ENCODE data around the gene LIMK2. TPM values are rescaled to one million over a fixed set of nuclear protein-coding genes. Genes with fewer than 3 reads are reported as not detected.

The LIMK2 gene
- total RNA-seq, 2 donors from 2014 or later, result 88.0 to 109 TPM

DNA sequence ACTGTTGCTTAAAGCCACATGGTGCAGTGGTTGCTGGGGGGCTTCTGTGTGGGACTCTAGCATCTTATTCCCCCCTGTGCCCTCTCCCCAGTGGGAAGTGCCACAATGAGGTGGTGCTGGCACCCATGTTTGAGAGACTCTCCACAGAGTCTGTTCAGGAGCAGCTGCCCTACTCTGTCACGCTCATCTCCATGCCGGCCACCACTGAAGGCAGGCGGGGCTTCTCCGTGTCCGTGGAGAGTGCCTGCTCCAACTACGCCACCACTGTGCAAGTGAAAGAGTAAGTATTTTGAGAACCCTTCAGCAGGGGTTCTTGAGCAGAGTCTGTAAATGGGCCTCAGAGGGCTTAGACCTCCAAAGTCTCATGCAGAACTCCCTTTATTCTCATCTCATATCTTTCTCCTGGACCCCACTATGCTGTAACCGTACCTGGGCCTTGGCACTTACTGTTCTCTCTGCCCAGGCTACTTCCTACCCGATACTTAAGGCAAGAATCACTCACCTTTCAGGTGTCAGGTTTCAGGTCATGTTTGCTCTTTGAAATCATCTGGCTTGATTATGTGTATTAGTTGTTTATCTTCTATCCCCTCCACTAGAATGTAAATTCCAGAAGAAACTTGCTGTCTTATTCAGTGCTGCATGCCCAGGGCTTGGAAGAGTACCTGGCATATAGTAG, 47.8 kb downstream of the LIMK2 start:
- DNase-seq, result no peak
- Histone ChIP-seq H3K36me3 (peaks cover 20% of the 10 kb centered on the region), H3K9me3 (no peaks in the 10 kb centered on the region), H3K9ac (ENCODE audit: low read depth in 2 of 2, low read length in 2 of 2) (no peak overlapping the region), H3K4me3 (no peak overlapping the region), H3K27ac (no peak overlapping the region), H3K27me3 (no peaks in the 10 kb centered on the region), H3K4me1 (no peaks in the 10 kb centered on the region)
- intact Hi-C loops (cut with DNase I), result no loop called here
- TF ChIP-seq, protein P1, sequence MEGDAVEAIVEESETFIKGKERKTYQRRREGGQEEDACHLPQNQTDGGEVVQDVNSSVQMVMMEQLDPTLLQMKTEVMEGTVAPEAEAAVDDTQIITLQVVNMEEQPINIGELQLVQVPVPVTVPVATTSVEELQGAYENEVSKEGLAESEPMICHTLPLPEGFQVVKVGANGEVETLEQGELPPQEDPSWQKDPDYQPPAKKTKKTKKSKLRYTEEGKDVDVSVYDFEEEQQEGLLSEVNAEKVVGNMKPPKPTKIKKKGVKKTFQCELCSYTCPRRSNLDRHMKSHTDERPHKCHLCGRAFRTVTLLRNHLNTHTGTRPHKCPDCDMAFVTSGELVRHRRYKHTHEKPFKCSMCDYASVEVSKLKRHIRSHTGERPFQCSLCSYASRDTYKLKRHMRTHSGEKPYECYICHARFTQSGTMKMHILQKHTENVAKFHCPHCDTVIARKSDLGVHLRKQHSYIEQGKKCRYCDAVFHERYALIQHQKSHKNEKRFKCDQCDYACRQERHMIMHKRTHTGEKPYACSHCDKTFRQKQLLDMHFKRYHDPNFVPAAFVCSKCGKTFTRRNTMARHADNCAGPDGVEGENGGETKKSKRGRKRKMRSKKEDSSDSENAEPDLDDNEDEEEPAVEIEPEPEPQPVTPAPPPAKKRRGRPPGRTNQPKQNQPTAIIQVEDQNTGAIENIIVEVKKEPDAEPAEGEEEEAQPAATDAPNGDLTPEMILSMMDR (IDR thresholded peaks at IDR 0.05), result no peak

DNA sequence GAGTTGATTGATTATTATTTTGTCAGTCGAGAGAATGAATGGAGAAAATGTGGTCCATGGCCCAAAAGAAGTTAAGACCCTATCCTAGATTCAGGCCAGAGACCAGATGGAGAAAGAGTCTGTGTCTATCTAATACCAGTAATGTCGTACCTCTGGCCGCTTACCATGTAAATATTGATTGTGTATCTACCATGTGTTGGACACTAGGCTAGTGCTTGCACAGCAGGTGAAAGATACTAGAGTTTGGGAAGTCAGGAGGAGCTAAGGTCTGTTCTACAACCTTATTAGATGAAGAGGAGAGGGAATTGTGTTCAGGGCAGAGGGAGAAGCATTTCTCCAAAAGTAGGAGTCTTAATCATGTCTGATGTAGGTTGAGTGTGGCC, 48.4 kb downstream of the LIMK2 start:
- peaks cover 20% of the 10 kb centered on the region for H3K36me3 ChIP-seq
- no peak overlapping the region for H3K27ac ChIP-seq
- no peaks in the 10 kb centered on the region for H3K4me1 ChIP-seq
- TF ChIP-seq, protein P1 (IDR thresholded peaks at IDR 0.05), result no peak
- intact Hi-C loops (cut with DNase I), result no loop called here
- H3K4me3 ChIP-seq, result no peak overlapping the region
- no peaks in the 10 kb centered on the region for H3K9me3 ChIP-seq
- H3K27me3 ChIP-seq, result no peaks in the 10 kb centered on the region
- no peak for DNase-seq
- no peak overlapping the region for H3K9ac ChIP-seq (ENCODE audit: low read depth in 2 of 2, low read length in 2 of 2)

DNA sequence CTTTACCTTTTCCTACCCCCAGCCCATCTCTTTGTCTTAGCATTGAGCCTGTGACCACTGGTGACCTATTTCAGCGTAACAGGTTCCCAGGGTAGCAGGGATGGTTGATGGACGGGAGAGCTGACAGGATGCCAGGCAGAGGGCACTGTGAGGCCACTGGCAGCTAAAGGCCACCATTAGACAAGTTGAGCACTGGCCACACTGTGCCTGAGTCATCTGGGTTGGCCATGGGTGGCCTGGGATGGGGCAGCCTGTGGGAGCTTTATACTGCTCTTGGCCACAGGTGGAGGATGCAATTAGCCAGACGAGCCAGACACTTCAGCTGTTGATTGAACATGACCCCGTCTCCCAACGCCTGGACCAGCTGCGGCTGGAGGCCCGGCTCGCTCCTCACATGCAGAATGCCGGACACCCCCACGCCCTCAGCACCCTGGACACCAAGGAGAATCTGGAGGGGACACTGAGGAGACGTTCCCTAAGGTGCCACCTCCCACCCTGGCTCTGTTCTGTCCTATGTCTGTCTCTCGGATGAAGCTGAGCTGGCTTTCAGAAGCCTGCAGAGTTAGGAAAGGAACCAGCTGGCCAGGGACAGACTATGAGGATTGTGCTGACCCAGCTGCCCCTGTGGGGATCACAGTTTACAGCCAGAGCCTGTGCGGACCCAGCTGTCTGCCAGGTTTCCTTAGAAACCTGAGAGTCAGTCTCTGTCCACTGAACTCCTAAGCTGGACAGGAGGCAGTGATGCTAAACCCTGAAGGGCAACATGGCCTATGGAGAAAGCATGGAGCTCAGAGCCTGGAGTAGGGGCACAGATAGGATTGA, 50.4 kb downstream of the LIMK2 start:
- Histone ChIP-seq H3K36me3 (peaks cover 31% of the 10 kb centered on the region), H3K9me3 (no peaks in the 10 kb centered on the region), H3K4me3 (no peak overlapping the region), H3K27me3 (no peaks in the 10 kb centered on the region), H3K4me1 (no peaks in the 10 kb centered on the region), H3K27ac (no peak overlapping the region), H3K9ac (ENCODE audit: low read depth in 2 of 2, low read length in 2 of 2) (no peak overlapping the region)
- TF ChIP-seq, protein P1 (IDR thresholded peaks at IDR 0.05), result no peak
- intact Hi-C loops (cut with DNase I), result no loop called here
- DNase-seq, result no peak

DNA sequence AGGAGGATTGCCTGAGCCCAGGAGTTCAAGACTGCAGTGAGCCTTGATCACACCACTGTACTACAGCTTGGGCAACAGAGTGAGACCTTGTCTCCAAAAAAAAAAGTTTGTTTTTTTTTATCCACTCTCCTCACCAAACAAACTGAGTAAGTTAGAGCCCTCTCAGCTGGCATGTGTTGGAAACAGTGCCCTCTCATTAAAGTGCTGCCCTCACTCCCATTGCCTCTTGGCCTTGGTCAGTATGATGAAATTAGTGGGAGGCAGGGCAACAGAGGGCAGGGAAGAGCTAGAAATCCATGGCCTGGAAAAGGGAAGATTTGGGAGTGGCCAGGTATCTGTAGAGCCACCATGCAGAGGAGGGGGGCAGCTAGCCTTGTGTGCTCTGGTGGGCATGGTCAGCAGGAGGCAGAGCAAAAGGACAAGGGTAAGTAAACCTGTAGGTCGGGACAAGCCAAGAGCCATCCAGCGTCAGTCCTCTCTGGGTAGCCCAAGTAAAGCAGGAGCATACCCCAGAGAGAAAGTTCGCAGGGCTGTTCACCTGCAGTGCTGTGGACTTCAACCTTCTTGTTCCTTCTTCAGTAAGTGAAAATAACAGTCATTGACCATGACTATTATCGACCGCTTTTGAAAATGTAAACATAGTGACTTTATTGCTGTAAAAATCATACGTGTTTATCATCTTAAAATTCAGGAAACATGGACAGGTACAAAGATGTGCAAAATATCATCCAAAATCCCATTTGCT, 52.0 kb downstream of the LIMK2 start:
- Histone ChIP-seq H3K4me1 (no peaks in the 10 kb centered on the region), H3K27me3 (no peaks in the 10 kb centered on the region), H3K9ac (ENCODE audit: low read depth in 2 of 2, low read length in 2 of 2) (no peak overlapping the region), H3K36me3 (peaks cover 18% of the 10 kb centered on the region), H3K4me3 (no peak overlapping the region), H3K9me3 (no peaks in the 10 kb centered on the region), H3K27ac (no peak overlapping the region)
- TF ChIP-seq, protein P1 (IDR thresholded peaks at IDR 0.05), result no peak
- DNase-seq, result no peak
- intact Hi-C loops (cut with DNase I), result no loop called here

DNA sequence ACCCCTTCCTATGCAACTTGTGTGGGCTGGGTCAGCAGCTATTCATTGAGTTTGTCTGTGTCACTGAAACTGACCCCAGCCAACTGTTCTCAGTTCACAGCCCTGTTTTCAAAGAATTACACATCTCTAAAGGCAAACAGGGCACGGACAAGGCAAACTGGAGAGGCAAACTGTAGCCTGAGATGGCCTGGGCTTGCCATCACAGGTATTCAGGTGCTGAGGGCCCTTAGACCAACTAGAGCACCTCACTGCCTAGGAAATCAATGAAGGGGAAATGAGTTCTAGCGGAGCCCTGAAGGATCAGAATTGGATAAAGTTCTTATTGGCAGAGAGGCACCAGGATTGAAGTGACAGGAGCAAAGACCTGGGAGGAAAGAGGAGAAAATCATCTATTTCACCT, 56.2 kb downstream of the LIMK2 start:
- DNase-seq, result no peak
- Histone ChIP-seq H3K36me3 (peaks cover 20% of the 10 kb centered on the region), H3K4me1 (no peaks in the 10 kb centered on the region), H3K27me3 (no peaks in the 10 kb centered on the region), H3K9me3 (no peaks in the 10 kb centered on the region), H3K9ac (ENCODE audit: low read depth in 2 of 2, low read length in 2 of 2) (no peak overlapping the region), H3K27ac (no peak overlapping the region), H3K4me3 (no peak overlapping the region)
- TF ChIP-seq, protein P1 (IDR thresholded peaks at IDR 0.05), result no peak
- intact Hi-C loops (cut with DNase I), result no loop called here

All from colonic mucosa (tissue), 4 donors.